MM.1S (cell line): ENCODE measurements around the gene GFOD1.

Source experiments
- CTCF ChIP-seq: fragments of 300-600 bp; sonication (generic); IDR thresholded peaks from 2 replicates; pipeline ENCODE4 v1.5.1; 2016; ENCODE audit warnings: antibody characterized with exemption, low read length, mixed read lengths
- EZH2phosphoT487 ChIP-seq: fragments of 300-600 bp; sonication (generic); IDR thresholded peaks from 2 replicates; pipeline ENCODE4 v1.6.1; 2018; ENCODE audit warnings: antibody characterized with exemption, low read length

GRCh38 chr6:13328875-13329183 lies 158.6 kb downstream of the GFOD1 start:
- no peak for TF ChIP-seq CTCF
- TF ChIP-seq EZH2phosphoT487: no peak
